HG03378 (cell line): Measurements from ENCODE around the gene KCNK15.

Experiments used
- ATAC-seq: cut with Tn5 transposase; IDR thresholded peaks from one replicate; pipeline ENCODE4 v1.9.1; 2021; ENCODE audit warnings: mild to moderate bottlenecking, moderate library complexity; ENCODE audit not compliant: unreplicated experiment

Gene KCNK15

DNA sequence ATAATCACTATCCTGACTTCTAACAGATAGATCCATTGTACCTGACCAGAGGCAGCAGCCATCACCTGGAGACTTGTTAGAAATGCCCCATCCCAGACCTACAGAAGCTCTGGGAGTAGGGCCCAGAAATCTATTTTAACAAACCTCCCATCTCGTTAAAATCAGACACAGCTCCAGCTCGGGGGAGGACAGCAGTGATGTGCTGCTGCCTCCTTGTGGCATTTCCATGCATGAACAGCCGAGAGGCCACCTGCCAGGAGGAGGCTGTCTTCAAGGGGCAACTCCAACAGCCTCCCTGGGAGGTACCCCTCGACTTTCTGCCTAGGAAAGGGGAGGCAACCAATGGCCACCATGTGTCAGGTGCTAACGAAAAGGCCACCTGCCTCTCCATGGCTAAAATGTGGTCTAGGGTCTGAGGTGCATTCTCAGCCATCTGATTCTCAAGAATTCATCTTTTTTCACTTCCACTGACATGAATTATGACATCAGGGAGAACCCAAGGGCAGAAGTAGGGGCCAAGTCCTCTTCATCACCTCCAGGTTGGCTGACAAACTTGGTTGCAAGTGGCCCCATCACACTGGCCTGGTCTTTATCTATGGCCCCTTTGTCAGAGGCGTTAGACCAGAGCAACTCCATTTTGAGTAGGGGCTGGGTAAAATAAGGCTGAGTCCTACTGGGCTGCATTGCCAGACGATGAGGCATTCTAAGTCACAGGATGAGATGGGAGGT, 12.2 kb upstream of the KCNK15 start:
- ATAC-seq, result no peak

DNA sequence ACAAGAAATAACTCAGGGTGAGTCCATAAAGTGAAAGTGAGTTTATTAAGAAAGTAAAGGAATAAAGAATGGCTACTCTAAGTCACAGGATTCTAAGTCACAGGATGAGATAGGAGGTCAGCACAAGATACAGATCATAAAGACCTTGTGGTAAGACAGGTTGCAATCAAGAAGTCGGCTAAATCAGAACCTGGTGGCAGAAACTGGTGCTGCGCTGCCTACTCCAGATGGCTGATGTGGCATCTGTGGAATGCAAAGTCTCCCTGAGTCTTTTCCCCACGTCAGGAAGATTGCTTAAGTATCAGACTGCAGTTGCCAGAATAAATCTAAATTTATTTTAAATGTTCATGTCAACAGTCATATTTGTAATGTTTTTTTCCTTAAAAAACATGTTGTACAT, 10.7 kb upstream of the KCNK15 start:
- no peak for ATAC-seq

- ATAC-seq, result no peak
These were observed 9.9 kb upstream of the KCNK15 start for GRCh38 chr20:44735816-44736169.

- peak; percentile 55 for ATAC-seq
These were observed 9.3 kb upstream of the KCNK15 start for GRCh38 chr20:44736170-44737021.

DNA sequence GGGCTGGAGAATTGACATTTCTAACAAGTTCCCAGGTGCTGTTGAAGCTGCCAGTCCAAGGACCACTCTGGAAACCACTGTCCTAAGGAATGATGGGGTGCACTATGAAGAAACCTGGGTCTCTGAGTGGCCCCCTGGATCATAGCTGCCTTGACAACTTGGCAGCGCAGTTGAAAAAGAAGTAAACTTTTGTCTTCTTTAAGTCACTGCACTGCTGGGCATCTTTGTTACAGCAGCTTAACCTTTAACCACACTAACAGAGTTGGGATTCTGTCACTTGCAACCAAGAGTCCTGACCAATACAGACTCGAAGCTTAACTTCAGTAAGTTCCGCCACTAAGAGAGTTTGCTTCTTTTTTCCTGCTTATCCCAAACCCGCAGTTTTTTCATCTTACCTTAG, 8.5 kb upstream of the KCNK15 start:
- ATAC-seq, result no peak

DNA sequence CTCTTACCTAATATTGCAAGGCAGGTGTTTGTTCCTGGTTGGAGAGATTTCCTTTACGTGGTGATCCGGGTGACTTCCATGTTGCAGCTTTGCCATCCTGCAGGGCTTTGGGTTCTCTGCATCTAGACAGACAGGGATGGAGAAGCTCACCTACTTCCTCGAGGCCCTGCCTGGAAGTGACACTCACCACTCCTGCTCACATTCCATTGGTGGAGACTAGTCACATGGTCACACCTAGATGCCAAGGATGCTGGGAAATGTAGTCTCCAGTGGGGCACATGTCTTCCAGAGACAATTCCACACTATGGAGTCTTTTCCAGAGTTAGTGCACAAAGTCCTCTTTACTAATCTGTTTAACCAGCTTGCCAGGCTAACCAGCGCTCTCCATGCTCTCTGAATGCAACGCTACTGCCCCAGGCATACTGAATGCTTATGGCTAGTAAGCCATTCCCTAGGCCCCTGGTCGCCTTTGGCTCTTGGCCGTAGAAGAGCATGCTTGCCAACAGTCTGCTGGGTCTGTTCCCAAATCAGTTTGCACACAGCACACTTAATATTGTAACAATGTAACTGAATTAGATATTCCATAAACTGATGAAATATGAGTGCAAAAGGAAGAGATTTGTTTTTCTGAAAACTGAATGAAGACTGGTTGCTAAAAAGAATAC, 6.7 kb upstream of the KCNK15 start:
- ATAC-seq, result no peak

DNA sequence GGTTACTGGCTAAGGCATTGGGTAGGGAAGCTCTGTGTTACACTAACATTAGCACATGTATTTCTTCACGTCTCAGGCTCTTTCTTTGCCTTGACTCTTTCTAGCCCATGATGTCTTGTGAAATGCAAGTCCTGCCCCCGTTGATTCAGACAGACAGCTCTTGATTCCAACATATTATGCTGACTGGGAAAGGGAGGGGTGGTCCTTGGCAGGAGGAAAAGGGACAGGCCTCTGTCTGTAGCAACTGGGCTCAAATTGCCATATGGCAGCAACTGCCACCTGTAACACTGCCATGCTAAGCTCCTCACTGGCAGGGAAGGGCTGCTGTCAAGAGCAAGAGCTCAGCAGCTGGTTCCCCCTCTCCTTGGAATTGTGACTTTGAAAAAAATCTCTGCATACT, 5.7 kb upstream of the KCNK15 start:
- ATAC-seq, result no peak

- no peak for ATAC-seq
These were observed 3.2 kb upstream of the KCNK15 start for GRCh38 chr20:44742304-44743079.

GRCh38 chr20:44743080-44743701, 2.5 kb upstream of the KCNK15 start:
- no peak for ATAC-seq

DNA sequence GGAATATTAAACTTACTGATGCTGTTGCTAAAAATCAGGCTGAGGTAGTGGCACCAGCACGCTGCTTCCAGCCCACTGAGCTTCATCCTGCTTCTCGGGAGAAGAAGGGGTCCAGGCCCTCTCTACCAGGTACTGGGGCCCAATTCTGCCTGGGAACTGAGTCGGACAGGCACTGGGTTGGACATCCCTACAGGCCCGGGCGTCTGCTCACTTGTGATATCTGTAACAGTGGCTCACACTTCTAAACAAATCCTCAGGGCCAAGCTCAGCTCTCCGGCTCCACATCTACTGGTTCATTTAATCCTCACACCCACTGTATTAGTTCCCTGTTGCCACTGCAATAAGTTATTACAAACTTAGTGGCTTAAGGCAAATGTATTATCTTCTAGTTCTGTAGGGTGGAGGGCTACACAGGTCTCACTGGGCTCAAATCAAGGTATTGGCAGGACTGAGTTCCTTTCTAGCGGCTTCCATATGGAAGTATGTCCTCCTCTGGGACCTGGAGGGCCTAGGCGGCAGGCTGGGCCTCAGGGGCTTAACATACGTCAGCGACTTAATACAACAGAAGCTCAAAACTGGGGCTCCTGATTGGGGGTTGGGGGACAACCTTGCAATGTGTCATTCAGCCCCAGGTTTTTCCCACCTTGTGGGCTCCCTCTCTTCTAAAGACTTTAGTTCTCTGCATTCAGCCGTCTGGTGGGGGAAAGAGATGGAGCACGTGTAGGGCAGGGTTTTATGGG, 1.6 kb upstream of the KCNK15 start:
- ATAC-seq, result no peak

DNA sequence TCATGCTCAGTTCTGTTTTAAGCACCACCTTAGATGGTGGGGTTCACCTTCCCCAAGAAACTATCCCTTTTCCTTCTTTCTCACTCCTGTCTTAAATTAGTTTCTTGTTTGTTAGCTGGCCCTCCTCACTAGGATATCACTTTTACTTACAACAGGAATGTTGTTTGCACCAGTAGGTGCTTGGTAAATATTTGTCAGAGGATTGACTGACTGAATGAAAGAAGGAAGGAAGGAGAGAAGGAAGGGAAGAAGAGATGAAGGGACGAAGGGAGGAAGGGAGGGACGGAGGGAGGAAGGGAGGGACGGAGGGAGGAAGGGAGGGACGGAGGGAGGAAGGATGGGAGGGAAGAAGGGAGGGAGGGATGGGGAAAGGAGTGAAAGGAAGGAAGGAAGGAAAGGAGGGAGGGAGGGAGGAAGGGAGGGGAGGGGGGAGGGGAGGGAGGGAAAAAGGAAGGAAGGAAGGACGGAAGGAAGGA, 505 bp upstream of the KCNK15 start:
- no peak for ATAC-seq

DNA sequence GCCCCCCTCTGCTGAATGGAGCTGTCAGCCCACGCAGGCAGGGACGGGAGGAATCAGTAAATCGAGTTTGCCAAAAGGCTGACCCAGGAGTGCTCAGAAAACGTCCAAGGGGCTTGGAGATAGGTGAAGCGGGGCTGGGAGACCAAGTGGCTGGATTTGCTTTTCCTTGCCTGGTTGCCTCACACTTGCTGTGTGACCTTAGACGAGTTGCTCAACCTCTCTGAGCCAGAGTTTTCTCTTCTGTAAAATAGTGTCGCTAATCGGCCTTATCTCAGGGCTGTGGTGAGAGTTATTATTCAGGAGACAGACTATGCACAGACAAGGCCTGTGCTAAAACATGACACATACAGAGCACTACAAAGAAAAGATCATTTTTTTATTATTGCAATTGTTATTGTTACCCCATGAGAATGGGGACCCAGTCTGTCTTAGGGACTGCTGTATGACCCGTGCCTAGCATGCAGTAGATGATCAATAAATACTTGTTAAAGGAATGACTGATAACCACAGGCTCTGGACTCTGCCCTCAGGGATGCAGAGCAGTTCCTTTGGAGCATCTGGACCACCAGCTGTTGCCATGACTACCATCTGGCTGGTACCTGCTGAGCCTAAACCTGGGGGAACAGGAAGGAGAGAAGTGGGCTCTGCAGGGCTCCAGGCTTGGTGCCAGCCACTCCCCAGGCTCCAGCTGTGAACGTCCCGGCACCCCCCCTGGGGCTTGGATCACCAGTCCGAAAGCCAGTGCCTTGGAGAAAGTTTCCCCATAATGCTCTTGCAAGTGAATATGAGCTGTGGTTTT, 901 bp downstream of the KCNK15 start:
- ATAC-seq, result no peak

- ATAC-seq, result no peak
These were observed 1.7 kb downstream of the KCNK15 start for GRCh38 chr20:44747166-44748004.

GRCh38 chr20:44748005-44748370, 2.3 kb downstream of the KCNK15 start:
- no peak for ATAC-seq

DNA sequence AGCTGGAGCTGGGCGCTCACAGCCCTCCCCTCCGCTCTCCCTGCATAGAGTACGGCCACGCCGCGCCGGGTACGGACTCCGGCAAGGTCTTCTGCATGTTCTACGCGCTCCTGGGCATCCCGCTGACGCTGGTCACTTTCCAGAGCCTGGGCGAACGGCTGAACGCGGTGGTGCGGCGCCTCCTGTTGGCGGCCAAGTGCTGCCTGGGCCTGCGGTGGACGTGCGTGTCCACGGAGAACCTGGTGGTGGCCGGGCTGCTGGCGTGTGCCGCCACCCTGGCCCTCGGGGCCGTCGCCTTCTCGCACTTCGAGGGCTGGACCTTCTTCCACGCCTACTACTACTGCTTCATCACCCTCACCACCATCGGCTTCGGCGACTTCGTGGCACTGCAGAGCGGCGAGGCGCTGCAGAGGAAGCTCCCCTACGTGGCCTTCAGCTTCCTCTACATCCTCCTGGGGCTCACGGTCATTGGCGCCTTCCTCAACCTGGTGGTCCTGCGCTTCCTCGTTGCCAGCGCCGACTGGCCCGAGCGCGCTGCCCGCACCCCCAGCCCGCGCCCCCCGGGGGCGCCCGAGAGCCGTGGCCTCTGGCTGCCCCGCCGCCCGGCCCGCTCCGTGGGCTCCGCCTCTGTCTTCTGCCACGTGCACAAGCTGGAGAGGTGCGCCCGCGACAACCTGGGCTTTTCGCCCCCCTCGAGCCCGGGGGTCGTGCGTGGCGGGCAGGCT, 4.6 kb downstream of the KCNK15 start:
- ATAC-seq, result no peak

GRCh38 chr20:44752099-44752931, 6.7 kb downstream of the KCNK15 start:
- ATAC-seq, result no peak

GRCh38 chr20:44754554-44754953, 8.9 kb downstream of the KCNK15 start:
- ATAC-seq, result no peak
